KMS-11 (cell line): ENCODE results near the gene NCEH1.

Experiments used
- H2AFZ ChIP-seq: fragments of 200-600 bp; sonication (generic); 2 replicates; pipeline ENCODE4 v1.6.1; 2016; ENCODE audit warnings: antibody characterized with exemption, mixed run types, low read depth
- H3K27ac ChIP-seq: fragments of 200-600 bp; sonication (generic); 2 replicates; pipeline ENCODE4 v1.6.1; 2016; ENCODE audit warnings: mild to moderate bottlenecking, mixed run types
- H3K27me3 ChIP-seq: fragments of 200-600 bp; sonication (generic); 2 replicates; pipeline ENCODE4 v1.6.1; 2017; ENCODE audit warnings: mild to moderate bottlenecking, low read depth, mixed run types, moderate library complexity; ENCODE audit not compliant: insufficient read depth
- H3K36me3 ChIP-seq: fragments of 200-600 bp; sonication (generic); 2 replicates; pipeline ENCODE4 v1.6.1; 2017; ENCODE audit warnings: mild to moderate bottlenecking, mixed run types; ENCODE audit not compliant: insufficient read depth
- H3K4me1 ChIP-seq: fragments of 200-600 bp; sonication (generic); 2 replicates; pipeline ENCODE4 v1.6.1; 2016; ENCODE audit warnings: mild to moderate bottlenecking, low read depth, mixed run types; ENCODE audit not compliant: poor library complexity, severe bottlenecking
- H3K4me2 ChIP-seq: fragments of 200-600 bp; sonication (generic); 2 replicates; pipeline ENCODE4 v1.7.0; 2016; ENCODE audit warnings: mild to moderate bottlenecking, mixed run types
- H3K4me3 ChIP-seq: fragments of 200-600 bp; sonication (generic); IDR thresholded peaks from 2 replicates; pipeline ENCODE4 v1.6.1; 2017; ENCODE audit warnings: low read depth, low read length, mixed read lengths; ENCODE audit not compliant: insufficient read depth
- H3K79me2 ChIP-seq: fragments of 200-600 bp; sonication (generic); 2 replicates; pipeline ENCODE4 v1.6.1; 2016; ENCODE audit warnings: low read depth, mixed run types; ENCODE audit not compliant: insufficient read depth
- H3K9ac ChIP-seq: fragments of 200-600 bp; sonication (generic); 2 replicates; pipeline ENCODE4 v1.6.1; 2016; ENCODE audit warnings: mild to moderate bottlenecking, mixed run types
- H4K20me1 ChIP-seq: fragments of 200-600 bp; sonication (generic); 2 replicates; pipeline ENCODE4 v1.6.1; 2016; ENCODE audit warnings: mild to moderate bottlenecking, mixed run types; ENCODE audit not compliant: insufficient read depth
- TF ChIP-seq, protein P1 (sequence below): fragments of 200-600 bp; sonication (generic); conservative IDR thresholded peaks from 2 replicates; pipeline ENCODE4 v1.6.1; 2017; ENCODE audit warnings: low read depth, mild to moderate bottlenecking, antibody characterized with exemption, low read length, moderate library complexity, mixed read lengths

Gene NCEH1

DNA sequence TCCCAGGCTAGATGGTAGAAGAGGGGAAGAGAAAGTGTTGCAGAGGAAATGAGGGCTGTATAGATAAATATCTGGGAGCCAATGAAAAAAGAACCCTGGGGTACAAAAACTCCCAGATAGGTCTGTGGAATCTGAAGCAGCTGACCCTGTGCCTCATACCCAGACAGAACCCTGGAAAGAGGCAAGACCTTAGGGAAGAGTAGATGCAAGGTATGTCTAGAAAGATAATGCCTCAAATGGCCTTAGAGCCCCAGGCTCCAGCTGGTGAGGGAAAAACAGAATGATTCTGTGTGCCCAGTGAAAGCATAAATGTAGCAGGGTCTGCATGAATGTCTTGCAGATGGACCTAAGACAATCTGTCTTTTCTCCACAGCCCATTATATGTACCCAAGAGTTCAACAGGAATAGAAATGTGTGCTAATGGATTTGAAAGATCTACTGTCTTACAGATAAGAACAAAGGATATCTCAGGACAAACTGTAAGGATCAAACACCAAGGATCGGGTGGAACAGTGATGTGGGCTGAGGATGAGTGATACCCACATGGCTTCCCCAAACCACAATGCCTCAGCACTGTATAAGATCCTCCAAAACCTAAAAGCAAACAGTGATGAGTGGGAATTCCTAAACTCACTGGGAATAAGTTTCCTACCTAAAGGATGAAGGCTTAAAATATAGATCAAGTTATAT lies 58.8 kb downstream of the NCEH1 start:
- no peaks in the 10 kb centered on the region for H3K27me3 ChIP-seq
- no peaks in the 10 kb centered on the region for H3K4me1 ChIP-seq
- no peak overlapping the region for H3K27ac ChIP-seq
- H3K9ac ChIP-seq: no peak overlapping the region
- no peaks in the 10 kb centered on the region for H3K36me3 ChIP-seq
- no peaks in the 10 kb centered on the region for H4K20me1 ChIP-seq
- TF ChIP-seq, protein P1, sequence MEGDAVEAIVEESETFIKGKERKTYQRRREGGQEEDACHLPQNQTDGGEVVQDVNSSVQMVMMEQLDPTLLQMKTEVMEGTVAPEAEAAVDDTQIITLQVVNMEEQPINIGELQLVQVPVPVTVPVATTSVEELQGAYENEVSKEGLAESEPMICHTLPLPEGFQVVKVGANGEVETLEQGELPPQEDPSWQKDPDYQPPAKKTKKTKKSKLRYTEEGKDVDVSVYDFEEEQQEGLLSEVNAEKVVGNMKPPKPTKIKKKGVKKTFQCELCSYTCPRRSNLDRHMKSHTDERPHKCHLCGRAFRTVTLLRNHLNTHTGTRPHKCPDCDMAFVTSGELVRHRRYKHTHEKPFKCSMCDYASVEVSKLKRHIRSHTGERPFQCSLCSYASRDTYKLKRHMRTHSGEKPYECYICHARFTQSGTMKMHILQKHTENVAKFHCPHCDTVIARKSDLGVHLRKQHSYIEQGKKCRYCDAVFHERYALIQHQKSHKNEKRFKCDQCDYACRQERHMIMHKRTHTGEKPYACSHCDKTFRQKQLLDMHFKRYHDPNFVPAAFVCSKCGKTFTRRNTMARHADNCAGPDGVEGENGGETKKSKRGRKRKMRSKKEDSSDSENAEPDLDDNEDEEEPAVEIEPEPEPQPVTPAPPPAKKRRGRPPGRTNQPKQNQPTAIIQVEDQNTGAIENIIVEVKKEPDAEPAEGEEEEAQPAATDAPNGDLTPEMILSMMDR: no peak
- H3K4me3 ChIP-seq: no peak overlapping the region
- no peaks in the 10 kb centered on the region for H3K79me2 ChIP-seq
- H3K4me2 ChIP-seq: no peak overlapping the region
- H2AFZ ChIP-seq: no peak overlapping the region

DNA sequence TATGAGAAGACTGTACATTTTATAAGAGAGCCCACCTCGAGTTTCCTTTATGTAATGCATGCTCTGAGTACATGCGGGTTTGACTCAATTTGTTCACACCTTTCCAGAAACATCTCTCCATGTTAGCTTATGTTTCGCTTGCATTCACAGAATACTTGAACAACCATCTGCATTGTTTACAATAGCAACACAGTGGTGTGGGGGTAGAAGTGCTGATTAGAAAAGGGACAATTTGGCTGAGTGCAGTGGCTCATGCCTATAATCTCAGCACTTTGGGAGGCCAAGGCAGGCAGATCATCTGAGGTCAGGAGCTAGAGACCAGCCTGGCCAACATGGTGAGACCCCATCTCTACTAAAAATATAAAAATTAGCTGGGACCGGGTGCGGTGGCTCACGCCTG lies 60.9 kb downstream of the NCEH1 start:
- Histone ChIP-seq H3K9ac (no peak overlapping the region), H3K36me3 (no peaks in the 10 kb centered on the region), H3K4me1 (no peaks in the 10 kb centered on the region), H3K79me2 (no peaks in the 10 kb centered on the region), H3K4me2 (no peak overlapping the region), H2AFZ (no peak overlapping the region), H3K27me3 (no peaks in the 10 kb centered on the region), H4K20me1 (no peaks in the 10 kb centered on the region), H3K4me3 (no peak overlapping the region), H3K27ac (no peak overlapping the region)
- TF ChIP-seq, protein P1: no peak

DNA sequence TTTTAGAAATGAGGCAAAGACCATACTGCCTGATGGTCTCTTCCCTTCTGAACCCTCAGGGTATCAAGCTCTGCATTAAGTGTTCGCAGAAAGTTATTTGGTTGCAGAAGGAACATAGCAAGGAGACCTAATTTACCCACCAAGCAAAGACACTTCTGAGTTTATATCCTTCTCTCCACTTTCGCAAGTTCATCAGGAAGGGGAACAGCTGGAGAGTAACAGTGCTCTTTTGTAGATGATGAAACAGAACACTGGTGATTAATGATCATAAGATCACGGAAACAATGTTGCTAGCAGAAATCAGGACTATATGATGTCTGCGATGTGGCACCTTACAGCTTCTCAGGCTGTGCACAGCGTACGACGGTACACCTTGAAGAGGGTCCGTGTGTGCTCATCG lies 62.1 kb downstream of the NCEH1 start:
- H3K4me3 ChIP-seq: no peak overlapping the region
- H3K9ac ChIP-seq: no peak overlapping the region
- no peaks in the 10 kb centered on the region for H3K4me1 ChIP-seq
- no peaks in the 10 kb centered on the region for H3K79me2 ChIP-seq
- no peak overlapping the region for H3K27ac ChIP-seq
- H3K27me3 ChIP-seq: no peaks in the 10 kb centered on the region
- H4K20me1 ChIP-seq: no peaks in the 10 kb centered on the region
- TF ChIP-seq, protein P1: no peak
- H3K36me3 ChIP-seq: no peaks in the 10 kb centered on the region
- no peak overlapping the region for H2AFZ ChIP-seq
- no peak overlapping the region for H3K4me2 ChIP-seq

DNA sequence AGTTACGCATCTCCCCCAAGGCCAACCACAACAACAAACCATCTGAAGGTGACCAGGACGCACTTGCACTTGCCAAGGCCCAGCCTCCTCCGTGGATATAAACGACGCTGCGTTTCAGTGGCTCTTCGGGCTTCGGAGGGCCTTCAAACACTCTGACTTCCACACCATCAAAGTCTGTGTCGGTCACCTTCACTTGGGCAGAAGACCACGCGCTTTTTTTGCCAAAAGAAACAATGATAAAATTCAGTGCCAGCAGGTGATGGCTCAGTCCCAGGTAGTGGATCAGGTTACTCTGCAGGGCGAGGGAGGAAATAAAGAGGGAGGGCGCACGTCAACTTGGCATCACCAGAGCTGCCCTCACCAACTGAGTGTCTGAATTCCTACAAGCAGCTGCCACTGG lies 63.0 kb downstream of the NCEH1 start:
- Histone ChIP-seq H3K4me3 (no peak overlapping the region), H3K27ac (no peak overlapping the region), H3K79me2 (no peaks in the 10 kb centered on the region), H3K4me1 (no peaks in the 10 kb centered on the region), H4K20me1 (no peaks in the 10 kb centered on the region), H3K9ac (no peak overlapping the region), H3K27me3 (no peaks in the 10 kb centered on the region), H3K36me3 (no peaks in the 10 kb centered on the region), H2AFZ (no peak overlapping the region), H3K4me2 (no peak overlapping the region)
- TF ChIP-seq, protein P1: no peak
